A549 treated with CORT108297 at 1 μM for 4 hours (cell line): ENCODE measurements around the gene RAB3D. TPM values are rescaled to one million over a fixed set of nuclear protein-coding genes. Genes with fewer than 3 reads are reported as not detected.

Experiments
- total RNA-seq: library from RNA; stranded (reverse); fragments of 200-300 nt; extraction: Qiagen RNA extraction; gene quantifications from 5 replicates; pipeline ENCODE4 v1.2.3, GENCODE V29; 2022

RAB3D gene, protein sequence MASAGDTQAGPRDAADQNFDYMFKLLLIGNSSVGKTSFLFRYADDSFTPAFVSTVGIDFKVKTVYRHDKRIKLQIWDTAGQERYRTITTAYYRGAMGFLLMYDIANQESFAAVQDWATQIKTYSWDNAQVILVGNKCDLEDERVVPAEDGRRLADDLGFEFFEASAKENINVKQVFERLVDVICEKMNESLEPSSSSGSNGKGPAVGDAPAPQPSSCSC
- total RNA-seq = 2.7 to 3.9 TPM (median 3.1 TPM) in 5 replicates

DNA sequence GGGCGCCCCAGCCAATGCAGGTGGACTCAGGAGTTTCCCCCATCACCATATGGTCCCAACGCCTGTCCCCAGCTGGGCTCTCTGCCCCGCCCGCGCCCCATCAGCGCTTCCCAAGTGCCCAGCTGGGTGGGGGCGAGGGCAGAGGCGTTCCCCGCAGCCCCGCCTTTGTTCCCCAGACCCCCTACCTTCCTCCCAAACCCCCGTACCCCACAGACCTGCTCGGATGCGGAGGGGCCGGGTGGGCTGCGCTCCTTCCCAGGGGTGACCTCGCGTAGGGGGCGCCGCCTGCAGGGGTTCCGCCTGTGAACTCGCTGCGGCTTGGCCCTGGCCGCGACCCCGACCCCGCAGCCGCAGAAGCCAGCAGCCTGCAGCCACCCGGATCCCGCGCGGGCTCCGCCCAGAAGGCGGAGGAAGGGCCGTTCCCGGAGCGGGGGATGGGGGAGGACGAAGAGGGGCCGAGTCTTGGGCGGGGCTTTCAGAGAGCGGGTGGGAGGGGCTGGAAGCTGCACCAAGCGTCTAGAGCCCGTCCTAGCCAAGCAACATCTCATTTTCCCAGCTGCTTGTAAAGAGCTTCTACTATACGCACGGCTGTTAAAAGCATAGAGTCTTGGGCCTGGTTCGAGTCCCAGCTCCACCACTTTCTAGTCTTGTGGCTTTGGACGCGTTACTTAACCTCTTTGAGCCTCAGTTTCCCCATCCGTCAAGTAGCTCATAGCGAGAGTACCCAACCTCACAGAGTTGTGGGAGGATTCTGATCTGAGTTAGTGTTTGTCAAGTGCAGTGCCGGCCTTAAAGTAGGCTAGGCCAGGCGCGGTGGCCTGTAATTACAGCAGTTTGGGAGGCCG is at the start of gene RAB3D:
Gene RAB3D, minus strand, starts transcription at position 404 of the 845 bp plus-strand sequence. CDS start 2,258 bp downstream, outside the sequence.

DNA sequence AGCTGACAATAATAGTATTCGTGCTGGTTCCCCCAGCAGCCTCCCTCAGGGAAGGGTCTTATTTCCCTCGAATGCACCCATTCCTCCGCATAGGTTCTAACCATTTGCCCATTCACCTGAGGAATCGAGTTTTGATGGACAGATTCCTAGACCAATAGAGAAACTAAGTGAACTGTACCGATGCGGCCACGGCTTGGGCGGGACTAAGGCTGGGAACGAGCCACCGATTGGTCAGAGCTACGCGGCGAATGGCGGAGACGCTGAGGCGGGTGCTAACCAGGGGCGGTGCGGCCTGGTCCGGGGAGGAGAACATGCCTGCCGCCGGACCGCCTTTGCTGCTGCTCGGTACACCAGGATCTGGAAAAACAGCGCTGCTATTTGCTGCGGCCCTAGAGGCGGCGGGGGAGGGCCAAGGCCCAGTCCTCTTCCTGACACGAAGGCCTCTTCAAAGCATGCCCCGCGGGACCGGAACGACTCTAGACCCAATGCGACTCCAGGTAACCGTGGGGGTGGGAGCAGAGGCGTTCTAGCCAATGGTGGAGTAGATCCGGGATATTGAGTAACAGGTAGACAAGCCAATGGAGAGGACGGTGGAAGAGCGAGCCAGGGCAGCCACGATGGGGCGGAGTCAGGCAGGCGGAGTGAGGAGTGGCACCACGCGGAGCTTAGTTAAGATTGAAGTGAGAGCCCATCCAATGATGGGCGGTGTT is 35.1 kb upstream of the RAB3D start, which contains the start of gene SWSAP1:
Gene SWSAP1, plus strand, starts transcription at position 234 of the 710 bp plus-strand sequence. Its CDS starts 15 bp downstream, at position 249.

DNA sequence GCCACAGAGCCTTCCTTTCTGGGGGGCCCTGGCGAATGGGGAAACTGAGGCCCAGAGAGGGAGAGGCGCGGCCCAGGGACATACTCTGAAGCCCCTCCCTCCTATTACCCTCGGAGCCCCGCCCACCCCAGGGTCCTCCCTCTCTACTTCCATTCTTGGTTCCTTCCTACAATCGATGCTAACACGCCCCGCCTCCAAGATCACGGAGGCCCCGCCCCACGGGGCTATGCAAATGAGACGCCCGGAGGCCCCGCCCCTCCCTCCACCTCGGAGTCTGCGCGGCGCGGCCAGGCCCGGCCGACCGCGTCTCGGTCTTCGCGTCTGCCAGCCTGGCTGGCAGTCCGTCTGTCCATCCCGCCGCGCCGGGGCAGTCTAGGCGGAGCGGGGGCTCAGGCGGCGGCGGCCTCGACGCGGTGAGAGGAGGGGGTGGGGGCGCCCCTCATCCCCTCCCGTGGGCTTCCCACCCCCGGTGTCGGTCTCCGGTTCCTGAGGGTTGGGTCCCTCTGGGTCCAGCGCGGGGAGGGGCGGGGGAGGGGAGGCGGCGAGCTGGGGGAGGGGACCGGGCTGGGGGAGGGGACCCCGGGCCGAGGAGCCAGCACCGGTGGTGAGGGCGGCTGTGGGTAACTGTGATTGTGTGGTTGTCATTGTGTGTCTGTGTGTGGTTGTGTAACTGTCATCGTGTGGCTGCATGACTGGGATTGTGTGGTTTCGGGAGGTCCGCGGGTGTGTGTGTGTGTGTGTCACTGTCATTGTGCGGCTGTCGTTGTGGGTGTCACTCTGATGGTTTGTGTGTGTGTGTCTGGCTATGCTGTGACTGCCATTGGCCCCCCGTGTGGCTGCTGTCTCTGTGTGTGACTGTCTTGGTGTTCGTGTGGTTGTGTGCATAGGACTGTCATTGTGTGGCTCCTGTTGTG is 16.0 kb upstream of the RAB3D start, which contains the start of gene PLPPR2:
Gene PLPPR2, plus strand, starts transcription at position 273 of the 914 bp plus-strand sequence. CDS start 2,242 bp downstream, outside the sequence.

DNA sequence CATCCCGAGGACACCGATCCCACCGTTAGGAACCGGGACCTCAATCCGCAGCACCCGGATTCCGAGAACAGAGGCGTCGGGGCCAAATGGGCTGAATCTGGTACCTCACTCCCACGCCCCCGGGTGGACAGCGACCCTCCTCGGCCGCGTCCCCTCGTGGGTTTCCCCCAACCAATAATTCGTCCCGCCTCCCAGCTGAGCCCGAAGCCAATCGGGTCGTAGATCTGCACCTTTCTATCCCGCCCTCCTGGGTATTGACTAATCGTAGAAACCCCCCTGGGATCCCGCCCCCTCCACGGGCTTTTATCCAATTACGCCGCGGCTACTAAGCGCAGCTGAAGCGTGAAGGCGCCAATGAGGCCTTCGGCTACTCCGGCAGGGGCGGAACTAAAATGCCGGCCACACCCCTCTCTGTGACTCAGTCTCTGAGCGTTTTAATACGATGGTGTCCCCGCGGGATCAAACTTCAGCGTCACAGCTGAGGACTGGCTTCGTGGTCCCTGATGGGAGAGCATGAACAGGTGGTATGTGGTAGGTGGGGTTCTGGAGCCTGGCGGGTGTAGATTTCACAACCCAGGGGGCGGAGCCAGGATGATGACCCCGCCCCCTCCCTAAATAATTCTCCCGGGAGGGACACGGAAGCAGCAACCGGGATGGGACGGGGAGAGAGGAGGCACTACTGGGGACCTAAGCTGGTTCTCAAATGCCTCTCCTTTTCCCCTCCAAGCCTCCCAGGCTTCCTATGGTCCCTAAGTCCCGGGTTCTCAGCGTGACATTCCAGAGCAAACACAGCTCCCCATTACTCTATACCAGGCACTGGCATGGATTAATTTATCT is 6.9 kb upstream of the RAB3D start, which contains the start of the genes CCDC159 and TMEM205:
Gene CCDC159, plus strand, starts transcription at position 416 of the 837 bp plus-strand sequence. Its CDS starts 88 bp downstream, at position 504.
Gene TMEM205, minus strand, starts transcription at position 165 of the 837 bp plus-strand sequence. CDS start 649 bp downstream, outside the sequence.

DNA sequence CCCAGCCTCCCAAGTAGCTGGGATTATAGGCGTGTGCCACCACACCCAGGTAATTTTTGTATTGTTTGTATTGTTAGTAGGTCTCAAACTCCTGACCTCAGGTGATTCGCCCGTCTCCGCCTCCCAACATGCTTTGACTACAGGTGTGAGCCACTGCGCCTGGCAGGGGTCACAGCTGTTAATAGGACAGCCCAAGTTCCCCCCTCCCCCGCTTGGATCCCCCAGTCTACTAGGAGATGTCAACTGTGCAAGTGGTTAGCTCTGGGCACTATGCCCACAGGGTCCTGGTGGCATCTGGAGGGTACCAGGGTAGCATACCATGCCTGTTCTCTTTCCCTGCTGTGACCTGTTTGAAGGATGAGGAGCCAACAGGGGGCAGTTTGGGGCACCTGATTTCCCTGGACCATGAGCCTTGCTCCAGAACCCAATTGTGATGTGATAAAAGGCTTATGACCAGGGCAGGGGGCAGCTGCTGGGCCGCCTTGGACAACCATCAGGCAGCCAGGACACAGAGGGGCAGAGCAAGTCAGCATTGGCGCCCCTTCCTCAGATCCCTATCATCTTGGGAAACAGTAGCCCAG is 43.7 kb downstream of the RAB3D start, which contains the start of gene TSPAN16:
Gene TSPAN16, plus strand, starts transcription at position 496 of the 581 bp plus-strand sequence. CDS start 138 bp downstream, outside the sequence.

Other genes starting within 250 kb of the RAB3D start
- 11.2 to 17.3 TPM (median 15.3 TPM) in 5 replicates for gene SPC24, start 183.9 kb downstream of the RAB3D start, total RNA-seq
- gene KANK2, start 142.1 kb downstream of the RAB3D start, total RNA-seq = 27.9 to 45.0 TPM (median 41.2 TPM) in 5 replicates
- not detected in 5 replicates for gene ANGPTL8, start 100.0 kb downstream of the RAB3D start, total RNA-seq
- 7.6 to 10.7 TPM (median 8.8 TPM) in 5 replicates for gene DOCK6, start 77.1 kb downstream of the RAB3D start, total RNA-seq
- not detected in 5 replicates for gene TSPAN16, start 43.5 kb downstream of the RAB3D start, total RNA-seq
- gene TMEM205, start 6.6 kb upstream of the RAB3D start, total RNA-seq = 97.0 to 136 TPM (median 116 TPM) in 5 replicates
- 4.4 to 5.8 TPM (median 4.9 TPM) in 5 replicates for gene CCDC159, start 6.9 kb upstream of the RAB3D start, total RNA-seq
- gene PLPPR2, start 15.8 kb upstream of the RAB3D start, total RNA-seq = 8.5 to 10.8 TPM (median 10.6 TPM) in 5 replicates
- 1.6 to 2.4 TPM (median 2.1 TPM) in 5 replicates for gene SWSAP1, start 35.0 kb upstream of the RAB3D start, total RNA-seq
- 4.4 to 6.1 TPM (median 5.3 TPM) in 5 replicates for gene EPOR, start 44.7 kb upstream of the RAB3D start, total RNA-seq
- gene RGL3, start 79.7 kb upstream of the RAB3D start, total RNA-seq = 1.4 to 2.8 TPM (median 1.9 TPM) in 5 replicates
- 1.1 to 1.5 TPM (median 1.3 TPM) in 5 replicates for gene ODAD3, start 95.5 kb upstream of the RAB3D start, total RNA-seq
- gene PRKCSH, start 96.0 kb upstream of the RAB3D start, total RNA-seq = 255 to 281 TPM (median 265 TPM) in 5 replicates
- 0.02 to 0.10 TPM (median 0.05 TPM) in 5 replicates for gene ELAVL3, start 141.4 kb upstream of the RAB3D start, total RNA-seq
- 3.7 to 5.6 TPM (median 5.0 TPM) in 5 replicates for gene ZNF653, start 166.2 kb upstream of the RAB3D start, total RNA-seq
- gene ECSIT, start 189.5 kb upstream of the RAB3D start, total RNA-seq = 26.6 to 34.8 TPM (median 33.6 TPM) in 5 replicates
- 0.30 to 0.52 TPM (median 0.46 TPM) in 5 replicates for gene CNN1, start 199.2 kb upstream of the RAB3D start, total RNA-seq
- gene ELOF1, start 219.6 kb upstream of the RAB3D start, total RNA-seq = 99.4 to 117 TPM (median 107 TPM) in 5 replicates
- 0.12 to 0.51 TPM (median 0.25 TPM) in 4 of 5 replicates, not detected in the other for gene ACP5, start 238.0 kb upstream of the RAB3D start, total RNA-seq